Measurements from ENCODE around the gene TRUB2. TPM values are rescaled to one million over a fixed set of nuclear protein-coding genes. Genes with fewer than 3 reads are reported as not detected.
"Not testable (repeated sequence)": the region's sequence is repeated elsewhere in the genome, so short reads cannot be mapped to it uniquely, and the experiment has no call there.

The TRUB2 gene
- total RNA-seq, 1 experiment from 2014 or later, result 34.1 TPM

DNA sequence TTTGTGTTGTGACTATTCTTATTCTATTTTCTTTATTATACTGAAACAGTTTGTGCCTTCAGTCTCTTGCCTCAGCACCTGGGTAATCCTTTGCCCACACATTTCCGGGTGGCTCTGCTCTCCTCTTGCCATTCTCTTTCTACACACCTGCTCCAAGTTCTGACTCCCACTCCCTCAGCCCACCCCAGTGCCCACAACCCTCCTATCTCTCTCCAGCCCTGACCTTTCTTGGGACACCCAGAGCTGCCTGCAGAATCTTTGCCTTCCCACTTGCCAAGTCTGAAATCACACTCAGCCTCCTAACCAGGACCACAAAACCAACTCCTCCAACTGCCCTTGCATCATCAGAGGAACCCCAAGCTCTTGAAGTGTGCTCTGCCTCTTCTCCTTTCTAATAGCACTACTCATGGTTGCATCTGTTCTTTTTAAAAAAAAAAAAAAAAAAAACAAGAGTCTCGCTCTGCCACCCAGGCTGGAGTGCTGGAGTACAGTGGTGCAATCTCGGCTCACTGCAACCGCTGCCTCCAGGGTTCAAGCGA is 42.1 kb downstream of the TRUB2 start:
- Mint-ChIP-seq H3K27ac (ENCODE audit: unreplicated experiment) (peak overlapping the region; percentile 36), H3K27me3 (ENCODE audit: insufficient read depth, unreplicated experiment) (peaks cover 2% of the 10 kb centered on the region), H3K4me1 (ENCODE audit: low read depth, unreplicated experiment) (peaks cover 30% of the 10 kb centered on the region), H3K36me3 (ENCODE audit: insufficient read depth, unreplicated experiment) (peaks cover 42% of the 10 kb centered on the region), H3K9me3 (ENCODE audit: unreplicated experiment) (no peaks in the 10 kb centered on the region), H3K4me3 (ENCODE audit: unreplicated experiment) (peak overlapping the region; percentile 54)
- intact Hi-C loops (cut with micrococcal nuclease; ENCODE audit: unreplicated experiment), result no loop called here
- ChIA-PET POLR2A (no interaction called here), CTCF (interaction anchor here (0.6 kb wide), 1 partner anchor 141 kb away, joined by 3 read pairs; the partner anchor contains the start of gene CERCAM)
- DNase-seq, result no peak
- Histone ChIP-seq H3K36me3 (ENCODE audit: control insufficient read depth, insufficient read depth, low read length) (no peaks in the 10 kb centered on the region), H3K9me3 (no peaks in the 10 kb centered on the region), H3K27me3 (replicated peaks; ENCODE audit: control insufficient read depth, insufficient read depth, low read length) (no peaks in the 10 kb centered on the region), H3K4me3 (ENCODE audit: low read depth, low read length) (no peak overlapping the region), H3K4me1 (peaks cover 5% of the 10 kb centered on the region)
- no peak for TF ChIP-seq CTCF (IDR thresholded peaks at IDR 0.05; ENCODE audit: insufficient read depth in 1 of 2, low read depth in 1 of 2, low read length in 1 of 2, severe bottlenecking in 1 of 2, unreplicated experiment in 1 of 2)
- BruUV-seq (replicated peaks), result no TSS peak

GRCh38 chr9:128279088-128280073 is 42.9 kb downstream of the TRUB2 start:
- H3K27me3 Mint-ChIP-seq (ENCODE audit: insufficient read depth, unreplicated experiment); BruUV-seq (replicated peaks); H3K27me3 ChIP-seq (replicated peaks; ENCODE audit: control insufficient read depth, insufficient read depth, low read length); intact Hi-C loops (cut with micrococcal nuclease; ENCODE audit: unreplicated experiment); H3K9me3 Mint-ChIP-seq (ENCODE audit: unreplicated experiment); H3K9me3 ChIP-seq; H3K4me3 ChIP-seq (ENCODE audit: low read depth, low read length); H3K36me3 ChIP-seq (ENCODE audit: control insufficient read depth, insufficient read depth, low read length); POLR2A ChIA-PET; H3K4me1 ChIP-seq: not testable (repeated sequence)
- Mint-ChIP-seq H3K4me3 (ENCODE audit: unreplicated experiment) (peak overlapping the region; percentile 54), H3K27ac (ENCODE audit: unreplicated experiment) (peak overlapping the region; percentile 36), H3K36me3 (ENCODE audit: insufficient read depth, unreplicated experiment) (peaks cover 39% of the 10 kb centered on the region), H3K4me1 (ENCODE audit: low read depth, unreplicated experiment) (peaks cover 30% of the 10 kb centered on the region)
- peak; percentile 67 to 82 for DNase-seq
- CTCF ChIA-PET, result interaction anchor here (0.6 kb wide), 1 partner anchor 141 kb away, joined by 3 read pairs; the partner anchor contains the start of gene CERCAM

DNA sequence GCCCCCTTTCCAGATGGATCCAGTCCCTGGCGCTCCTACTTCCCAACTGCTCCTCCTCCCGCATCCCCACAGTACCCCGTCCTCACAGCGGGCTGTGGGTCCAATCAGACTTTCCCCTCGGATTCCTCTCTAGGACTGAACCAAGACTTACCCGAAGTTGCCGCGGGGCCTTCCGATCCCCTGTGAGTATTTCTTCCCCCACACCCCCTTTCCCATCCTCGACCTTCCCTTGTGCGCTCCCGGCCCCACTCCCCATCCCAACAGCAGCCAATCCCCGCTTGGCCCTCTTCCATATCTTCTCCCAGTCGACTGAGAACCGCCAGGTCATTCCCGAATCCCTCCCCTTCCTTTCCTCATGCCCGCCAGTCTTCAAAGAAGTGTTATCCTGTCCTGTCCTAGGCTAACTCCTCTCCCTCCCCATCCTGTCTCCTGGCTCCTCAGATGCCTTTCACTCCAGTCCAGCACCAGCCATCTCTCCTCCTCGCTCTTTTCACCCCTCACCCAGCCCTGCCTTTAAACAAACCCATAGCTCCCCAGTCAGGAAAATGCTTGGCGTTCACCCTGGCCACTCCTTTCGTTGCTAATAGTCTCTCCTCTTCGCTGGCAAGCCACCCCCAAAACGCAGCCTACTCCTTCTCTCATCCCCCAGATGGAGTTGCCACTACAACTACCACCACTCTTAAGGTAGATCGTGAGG is 45.5 kb downstream of the TRUB2 start:
- no peaks in the 10 kb centered on the region for H3K36me3 ChIP-seq (ENCODE audit: control insufficient read depth, insufficient read depth, low read length)
- H3K9me3 Mint-ChIP-seq (ENCODE audit: unreplicated experiment), result no peaks in the 10 kb centered on the region
- H3K27me3 ChIP-seq (replicated peaks; ENCODE audit: control insufficient read depth, insufficient read depth, low read length), result no peaks in the 10 kb centered on the region
- peak in 1 of 2 experiments; percentile 33 for DNase-seq
- peaks cover 5% of the 10 kb centered on the region for H3K4me1 ChIP-seq
- H3K9me3 ChIP-seq, result no peaks in the 10 kb centered on the region
- intact Hi-C loops (cut with micrococcal nuclease; ENCODE audit: unreplicated experiment), result loop anchor here (1.0 kb wide), 3 partner anchors 26 to 63 kb away; no protein-coding TSS in a partner anchor
- peak overlapping the region; percentile 69 for H3K4me3 ChIP-seq (ENCODE audit: low read depth, low read length)
- BruUV-seq (replicated peaks), result TSS peak; percentile 54
- ChIA-PET POLR2A (interaction anchor here (0.5 to 1.6 kb wide), 10 partner anchors 9 to 1219 kb away, joined by 3 to 15 read pairs (median 4); partner anchors contain the start of genes CERCAM, SPTAN1 and URM1), CTCF (interaction anchor here (0.6 to 1.5 kb wide), 8 partner anchors 15 to 117 kb away, joined by 3 to 10 read pairs (median 6); no protein-coding TSS in a partner anchor)
- H3K4me1 Mint-ChIP-seq (ENCODE audit: low read depth, unreplicated experiment), result peaks cover 30% of the 10 kb centered on the region
- peak overlapping the region; percentile 98 for H3K4me3 Mint-ChIP-seq (ENCODE audit: unreplicated experiment)
- peaks cover 59% of the 10 kb centered on the region for H3K36me3 Mint-ChIP-seq (ENCODE audit: insufficient read depth, unreplicated experiment)
- H3K27me3 Mint-ChIP-seq (ENCODE audit: insufficient read depth, unreplicated experiment), result peaks cover 2% of the 10 kb centered on the region
- H3K27ac Mint-ChIP-seq (ENCODE audit: unreplicated experiment), result peak overlapping the region; percentile 97
- TF ChIP-seq CTCF (IDR thresholded peaks at IDR 0.05; ENCODE audit: insufficient read depth in 1 of 2, low read depth in 1 of 2, low read length in 1 of 2, severe bottlenecking in 1 of 2, unreplicated experiment in 1 of 2), result no peak
